ENCODE data around the gene PEX10.

PEX10 gene

GRCh38 chr1:2448098-2448445, 35.7 kb upstream of the PEX10 start:
- Histone ChIP-seq H3K9me3 (replicated peaks; ENCODE audit: insufficient read depth, low read length) (no peaks in the 10 kb centered on the region), H3K4me2 (ENCODE audit: low read depth, low read length) (no peak overlapping the region), H3K4me3 (ENCODE audit: low read length) (no peak overlapping the region), H3K36me3 (replicated peaks; ENCODE audit: insufficient read depth, low read length) (no peaks in the 10 kb centered on the region), H2AFZ (ENCODE audit: low read length) (no peak overlapping the region), H3K4me1 (ENCODE audit: low read length) (no peaks in the 10 kb centered on the region), H4K20me1 (ENCODE audit: insufficient read depth, low read length) (no peaks in the 10 kb centered on the region), H3K79me2 (ENCODE audit: low read length) (no peaks in the 10 kb centered on the region), H3K27me3 (replicated peaks; ENCODE audit: insufficient read depth, low read length) (peaks cover 88% of the 10 kb centered on the region), H3K9ac (ENCODE audit: low read length) (no peak overlapping the region), H3K27ac (ENCODE audit: low read length) (no peak overlapping the region), H3K9me2 (replicated peaks; ENCODE audit: insufficient read depth, low read length) (no peaks in the 10 kb centered on the region), H3F3A (ENCODE audit: insufficient read depth, low read length) (no peaks in the 10 kb centered on the region)
- DNase-seq: no peak
- no peak for TF ChIP-seq EZH2 (optimal IDR thresholded peaks at IDR 0.05; ENCODE audit: low read depth, low read length)
- TF ChIP-seq EZH2phosphoT487 (IDR thresholded peaks at IDR 0.05; ENCODE audit: low read length): no peak
- TF ChIP-seq CTCF (IDR thresholded peaks at IDR 0.05; ENCODE audit: low read length): no peak

- Histone ChIP-seq H3F3A (ENCODE audit: insufficient read depth, low read length) (no peaks in the 10 kb centered on the region), H2AFZ (ENCODE audit: low read length) (no peak overlapping the region), H3K27ac (ENCODE audit: low read length) (no peak overlapping the region), H3K4me2 (ENCODE audit: low read depth, low read length) (no peak overlapping the region), H3K9me2 (replicated peaks; ENCODE audit: insufficient read depth, low read length) (no peaks in the 10 kb centered on the region), H3K4me1 (ENCODE audit: low read length) (no peaks in the 10 kb centered on the region), H4K20me1 (ENCODE audit: insufficient read depth, low read length) (no peaks in the 10 kb centered on the region), H3K79me2 (ENCODE audit: low read length) (no peaks in the 10 kb centered on the region), H3K27me3 (replicated peaks; ENCODE audit: insufficient read depth, low read length) (peaks cover 88% of the 10 kb centered on the region), H3K4me3 (ENCODE audit: low read length) (no peak overlapping the region), H3K9me3 (replicated peaks; ENCODE audit: insufficient read depth, low read length) (no peaks in the 10 kb centered on the region), H3K36me3 (replicated peaks; ENCODE audit: insufficient read depth, low read length) (no peaks in the 10 kb centered on the region), H3K9ac (ENCODE audit: low read length) (no peak overlapping the region)
- TF ChIP-seq EZH2phosphoT487 (IDR thresholded peaks at IDR 0.05; ENCODE audit: low read length) (no peak), CTCF (IDR thresholded peaks at IDR 0.05; ENCODE audit: low read length) (no peak), EZH2 (optimal IDR thresholded peaks at IDR 0.05; ENCODE audit: low read depth, low read length) (no peak)
- DNase-seq: no peak
These were observed 35.1 kb upstream of the PEX10 start for GRCh38 chr1:2447276-2448097.

- H4K20me1 ChIP-seq (ENCODE audit: insufficient read depth, low read length): no peaks in the 10 kb centered on the region
- no peak overlapping the region for H3K27ac ChIP-seq (ENCODE audit: low read length)
- no peak for DNase-seq
- no peaks in the 10 kb centered on the region for H3F3A ChIP-seq (ENCODE audit: insufficient read depth, low read length)
- TF ChIP-seq EZH2 (optimal IDR thresholded peaks at IDR 0.05; ENCODE audit: low read depth, low read length): no peak
- no peak for TF ChIP-seq EZH2phosphoT487 (IDR thresholded peaks at IDR 0.05; ENCODE audit: low read length)
- TF ChIP-seq CTCF (IDR thresholded peaks at IDR 0.05; ENCODE audit: low read length): no peak
- no peaks in the 10 kb centered on the region for H3K9me2 ChIP-seq (replicated peaks; ENCODE audit: insufficient read depth, low read length)
- peaks cover 88% of the 10 kb centered on the region for H3K27me3 ChIP-seq (replicated peaks; ENCODE audit: insufficient read depth, low read length)
- no peaks in the 10 kb centered on the region for H3K4me1 ChIP-seq (ENCODE audit: low read length)
- H3K4me2 ChIP-seq (ENCODE audit: low read depth, low read length): no peak overlapping the region
- H3K9ac ChIP-seq (ENCODE audit: low read length): no peak overlapping the region
- H3K79me2 ChIP-seq (ENCODE audit: low read length): no peaks in the 10 kb centered on the region
- no peak overlapping the region for H3K4me3 ChIP-seq (ENCODE audit: low read length)
- no peaks in the 10 kb centered on the region for H3K9me3 ChIP-seq (replicated peaks; ENCODE audit: insufficient read depth, low read length)
- H2AFZ ChIP-seq (ENCODE audit: low read length): no peak overlapping the region
- H3K36me3 ChIP-seq (replicated peaks; ENCODE audit: insufficient read depth, low read length): no peaks in the 10 kb centered on the region
These were observed 34.5 kb upstream of the PEX10 start for GRCh38 chr1:2446861-2447260.
